HG02763 (cell line): ENCODE data around the gene WDR41.

ENCODE experiments used
- ATAC-seq: cut with Tn5 transposase; IDR thresholded peaks from one replicate; pipeline ENCODE4 v1.9.1; 2021; ENCODE audit warnings: mild to moderate bottlenecking, moderate library complexity; ENCODE audit not compliant: unreplicated experiment

The WDR41 gene

DNA sequence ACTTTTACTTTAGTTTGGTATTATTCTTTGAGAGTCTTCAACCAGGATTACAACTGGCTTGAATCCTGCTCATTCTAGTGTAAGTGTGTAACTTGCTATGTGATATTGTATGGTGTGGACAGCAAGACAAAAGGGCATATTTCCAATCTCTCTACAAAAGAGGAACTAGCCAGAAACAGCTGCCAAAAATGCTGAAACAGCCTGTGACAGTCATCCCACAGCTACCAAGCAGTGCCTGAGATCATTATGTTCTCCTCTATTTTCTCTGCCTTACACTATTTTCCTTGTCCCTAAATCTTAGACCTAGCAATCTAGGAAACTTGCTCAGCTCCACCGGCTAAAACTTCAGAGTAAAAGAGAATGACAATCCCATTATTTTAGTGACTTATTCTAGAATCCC is 42.8 kb downstream of the WDR41 start:
- no peak for ATAC-seq

DNA sequence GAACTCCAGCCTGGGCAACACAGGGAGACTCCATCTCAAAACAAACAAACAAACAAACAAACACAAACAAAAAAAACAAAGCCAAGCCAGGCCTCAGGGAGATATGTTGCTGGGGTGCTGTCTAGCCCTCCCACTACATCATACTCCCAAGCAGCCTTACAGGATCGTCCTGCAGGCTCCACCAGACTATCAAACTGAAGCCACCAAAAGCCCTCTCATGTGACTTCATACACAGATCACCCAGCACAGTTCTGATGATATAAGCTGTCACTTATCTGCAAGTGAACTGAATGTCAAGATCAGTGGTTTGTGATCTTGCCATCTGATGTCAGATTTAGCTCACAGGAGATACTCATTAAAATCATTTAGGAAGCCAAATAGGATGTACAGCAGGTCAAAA is 43.3 kb downstream of the WDR41 start:
- ATAC-seq = no peak

DNA sequence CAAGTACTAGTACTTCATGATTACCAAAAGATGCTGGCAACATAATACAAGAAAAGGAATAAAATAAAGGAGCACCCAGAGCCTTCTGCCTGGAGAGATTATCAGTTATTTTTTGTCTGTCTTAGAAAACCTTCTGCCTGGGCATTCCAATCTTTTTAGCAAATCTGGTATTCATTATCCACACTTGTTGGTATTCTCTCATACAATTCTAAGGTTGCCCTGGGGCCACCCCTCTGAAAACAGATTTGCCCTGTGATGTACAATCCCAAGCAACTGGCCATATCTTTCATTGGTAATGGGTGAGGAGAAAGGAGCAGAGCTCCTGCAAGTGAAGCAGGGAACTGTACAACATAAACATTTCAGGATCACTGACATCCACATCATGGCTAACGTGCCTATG is 47.8 kb downstream of the WDR41 start:
- ATAC-seq = no peak

DNA sequence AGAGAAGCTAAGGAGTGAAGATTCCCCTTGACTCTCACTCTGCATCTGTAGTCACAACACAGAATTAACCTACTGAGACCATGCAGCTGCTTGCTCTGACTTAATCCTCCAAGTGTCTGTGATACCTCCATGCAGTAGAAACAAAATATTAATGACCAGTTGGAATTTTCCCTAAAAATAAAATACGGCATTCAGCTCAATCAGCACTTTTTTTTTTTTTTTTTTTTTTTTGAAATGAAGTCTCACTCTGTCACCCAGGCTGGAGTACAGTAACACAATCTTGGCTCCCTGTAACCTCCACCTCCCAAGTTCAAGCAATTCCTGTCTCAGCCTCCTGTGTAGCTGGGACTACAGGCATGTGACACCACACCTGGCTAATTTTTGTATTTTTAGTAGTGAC is 48.4 kb downstream of the WDR41 start:
- ATAC-seq = no peak

DNA sequence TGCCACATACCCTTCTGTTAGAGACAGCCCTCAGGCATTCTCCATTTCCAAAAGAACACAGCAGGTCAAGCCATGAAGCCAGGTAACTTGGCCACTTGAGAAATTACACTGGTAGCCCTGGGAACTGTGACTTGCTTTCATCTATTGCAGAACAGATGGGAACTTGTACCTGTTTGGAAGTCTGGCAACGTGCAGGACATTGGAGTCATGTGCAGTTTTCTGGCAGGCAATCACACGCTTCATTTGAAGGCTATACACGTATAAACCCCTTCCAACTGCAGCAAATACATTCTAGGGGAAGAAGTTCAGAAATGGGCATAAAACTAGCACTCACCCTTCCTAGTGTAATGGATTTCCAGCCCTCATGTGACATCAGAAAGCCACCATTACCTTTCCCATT is 54.0 kb downstream of the WDR41 start:
- no peak for ATAC-seq

DNA sequence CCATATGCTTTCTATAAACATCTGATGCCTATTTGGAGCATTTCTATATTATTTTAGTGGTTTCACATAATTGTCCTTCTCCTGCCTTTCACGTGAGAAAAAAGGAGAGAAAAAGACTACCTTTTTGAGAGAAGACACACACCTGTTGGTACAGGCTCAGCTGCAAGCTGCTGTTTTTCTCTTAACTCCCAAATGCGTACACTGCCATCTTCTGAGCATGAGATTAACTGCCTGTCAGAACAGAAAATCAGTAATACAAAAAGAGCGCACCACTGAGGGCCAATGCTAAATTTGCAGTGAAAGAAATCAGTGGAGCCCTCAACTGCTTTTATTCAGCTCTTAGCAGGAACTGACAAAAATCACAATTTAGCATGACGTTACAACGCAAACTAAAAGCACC is 54.9 kb downstream of the WDR41 start:
- no peak for ATAC-seq

DNA sequence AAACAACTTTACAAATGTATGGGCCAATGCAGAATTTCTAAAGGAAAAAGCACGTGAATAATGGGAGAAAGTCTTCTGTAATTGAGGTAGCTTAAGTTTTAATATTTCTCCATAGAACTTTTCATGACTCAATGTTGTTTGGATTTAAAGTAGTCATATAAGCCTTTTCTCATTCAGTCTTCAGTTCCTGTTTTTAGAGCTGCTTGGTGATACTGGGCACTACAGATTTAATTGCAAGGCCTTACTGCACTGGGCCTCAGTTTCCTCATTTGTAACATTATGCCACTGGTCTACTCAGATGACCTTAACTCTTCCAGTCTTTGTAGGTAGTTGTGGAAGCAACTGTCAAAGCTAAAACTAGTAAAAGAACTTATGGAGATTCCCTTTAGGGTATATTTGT is 60.4 kb downstream of the WDR41 start:
- no peak for ATAC-seq

DNA sequence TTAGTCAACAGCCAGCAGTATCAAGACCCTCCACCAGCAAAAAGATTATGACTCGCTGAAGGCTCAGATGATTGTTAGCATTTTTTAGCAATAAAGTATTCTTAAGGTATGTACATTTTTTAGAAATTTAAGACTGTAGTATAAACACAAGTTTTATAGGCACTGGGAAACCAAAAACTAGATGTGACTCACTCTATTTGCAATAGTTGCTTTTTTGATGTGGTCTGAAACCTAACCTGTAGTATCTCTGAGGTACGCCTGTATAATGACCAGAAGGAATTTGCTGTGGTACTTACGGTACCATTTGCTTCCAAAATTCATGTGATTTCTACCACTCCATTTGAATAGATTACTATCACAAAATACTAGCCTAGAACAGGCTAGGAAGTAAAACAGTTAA is 60.8 kb downstream of the WDR41 start:
- no peak for ATAC-seq

DNA sequence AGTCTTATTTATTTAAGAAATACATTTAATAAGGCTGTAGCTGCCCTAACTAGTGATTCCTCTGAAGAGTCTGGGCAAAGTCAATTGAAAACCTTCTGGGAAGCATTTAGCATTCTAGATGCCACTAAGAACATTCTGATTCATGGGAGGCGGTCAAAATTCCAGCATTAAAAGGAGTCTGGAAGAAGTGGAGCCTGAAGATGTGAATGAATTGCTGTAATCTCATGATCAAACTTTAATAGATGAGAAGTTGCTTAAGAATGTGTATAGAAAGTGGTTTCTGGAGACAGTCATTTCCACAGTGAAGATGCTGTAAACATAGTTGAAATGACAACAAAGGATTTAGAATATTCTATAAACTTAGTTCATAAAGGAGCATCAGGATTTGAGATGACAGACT is 61.4 kb downstream of the WDR41 start:
- ATAC-seq = no peak

DNA sequence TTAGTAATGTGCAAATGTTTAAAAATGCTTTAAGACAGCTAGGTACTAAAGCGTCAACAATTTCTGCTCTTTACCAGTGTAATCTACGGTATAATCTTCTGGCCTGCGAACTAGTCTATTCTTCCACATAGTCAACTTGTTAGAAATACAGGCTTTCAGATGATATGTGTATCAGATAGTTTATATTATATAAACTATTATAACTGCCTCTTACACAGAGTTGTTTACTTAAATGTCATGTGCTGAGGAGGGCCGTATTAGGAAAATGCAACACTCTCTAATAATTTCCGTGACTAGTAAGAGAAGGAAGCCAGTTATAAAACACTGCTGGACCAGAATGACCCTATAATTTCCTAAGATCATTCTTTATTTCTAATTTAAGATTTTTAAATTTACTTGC is 63.6 kb downstream of the WDR41 start:
- no peak for ATAC-seq

DNA sequence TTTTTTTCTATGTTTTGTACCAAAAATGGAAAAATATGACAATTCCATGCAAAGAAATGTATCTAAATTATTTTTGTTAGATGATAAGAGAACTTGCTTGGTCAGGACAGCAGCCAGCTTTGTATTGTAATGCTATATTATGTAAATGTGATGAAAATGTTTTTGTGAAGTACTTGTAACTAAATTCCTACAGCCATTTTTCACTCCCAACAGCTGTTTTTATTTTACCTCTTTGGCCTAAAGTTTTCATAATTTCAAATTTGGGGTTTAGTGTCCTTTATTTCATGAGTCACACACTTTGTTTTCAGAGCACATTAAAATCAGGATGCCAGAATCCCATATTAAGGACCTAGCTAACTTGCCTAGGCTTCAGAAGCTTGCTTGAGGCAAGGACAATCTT is 64.1 kb downstream of the WDR41 start:
- ATAC-seq = no peak

DNA sequence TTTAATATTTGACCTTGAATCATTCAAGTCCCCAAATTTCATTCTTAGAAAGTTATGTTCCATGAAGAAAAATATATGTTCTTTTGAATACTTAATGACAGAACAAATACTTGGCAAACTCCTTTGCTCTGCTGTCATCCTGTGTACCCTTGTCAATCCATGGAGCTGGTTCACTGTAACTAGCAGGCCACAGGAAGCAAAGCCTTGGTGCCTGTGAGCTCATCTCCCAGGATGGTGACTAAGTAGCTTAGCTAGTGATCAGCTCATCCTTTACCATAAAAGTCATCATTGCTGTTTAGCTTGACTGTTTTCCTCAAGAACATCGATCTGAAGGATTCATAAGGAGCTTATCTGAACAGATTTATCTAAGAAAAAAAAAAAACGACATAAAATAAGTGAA is 65.4 kb downstream of the WDR41 start:
- no peak for ATAC-seq

DNA sequence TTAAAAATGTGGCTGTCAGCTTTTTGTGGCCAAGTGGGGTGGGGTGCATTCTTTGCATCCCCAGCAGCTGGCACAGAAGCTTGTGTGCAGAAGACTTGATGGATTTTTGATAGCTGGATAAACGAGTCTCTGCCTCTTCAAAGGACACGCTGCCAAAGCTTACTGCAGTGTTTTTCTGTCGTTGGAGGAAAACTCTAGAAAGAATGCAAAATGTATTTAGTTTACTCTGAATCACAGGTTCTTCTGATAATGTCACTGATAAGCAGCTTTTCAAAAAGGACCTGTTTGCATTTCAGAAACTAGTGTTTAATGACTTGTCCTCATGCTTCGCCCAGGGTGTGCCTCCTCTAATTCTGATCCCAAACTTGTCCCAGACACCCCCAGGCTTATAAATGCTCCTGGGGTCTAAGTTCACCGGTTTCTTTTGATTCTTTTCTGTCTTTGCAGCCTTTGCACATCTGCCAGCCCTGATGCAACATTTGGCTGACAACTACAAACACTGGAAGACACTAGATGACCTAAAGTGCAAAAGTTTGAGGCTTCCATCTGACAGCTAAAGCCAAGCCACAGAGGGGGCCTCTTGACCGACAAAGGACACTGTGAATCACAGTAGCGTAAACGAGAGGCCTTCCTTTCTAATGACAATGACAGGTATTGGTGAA is 66.0 kb downstream of the WDR41 start:
- no peak for ATAC-seq

DNA sequence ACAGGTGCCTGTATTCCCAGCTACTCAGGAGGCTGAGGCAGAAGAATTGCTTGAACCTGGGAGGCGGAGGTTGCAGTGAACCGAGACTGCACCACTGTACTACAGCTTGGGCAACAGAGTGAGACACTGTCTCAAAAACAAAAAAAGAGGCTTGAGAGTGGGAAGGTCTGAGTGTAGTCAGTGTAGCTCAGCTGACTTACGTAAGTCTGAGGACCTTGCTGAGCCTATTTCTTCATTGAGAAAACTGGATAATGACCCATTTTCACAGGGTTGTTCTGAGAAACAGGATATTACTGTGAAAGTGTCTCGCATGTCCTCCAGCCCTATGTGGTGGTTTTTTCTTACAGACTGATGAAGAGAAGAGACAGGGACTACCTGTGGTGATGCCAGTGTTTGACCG is 66.7 kb downstream of the WDR41 start:
- ATAC-seq = no peak

DNA sequence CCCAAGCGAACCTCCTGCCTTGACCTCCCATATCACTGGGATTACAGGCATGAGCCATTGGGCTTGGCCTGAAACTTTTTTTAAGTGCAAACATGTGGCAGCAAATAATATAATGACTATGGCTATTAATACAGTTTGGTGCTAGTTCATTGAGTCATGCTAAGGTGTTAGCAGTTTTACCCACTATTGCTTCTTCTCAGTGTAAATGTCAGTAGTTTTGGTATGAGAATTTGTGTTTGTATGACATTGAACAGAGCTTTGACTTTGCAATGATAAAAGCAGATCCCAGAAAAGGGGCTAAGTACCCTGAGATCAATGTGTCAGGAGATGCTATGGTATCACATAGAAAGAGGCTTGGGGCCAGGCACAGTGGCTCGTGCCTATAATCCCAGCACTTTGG is 67.2 kb downstream of the WDR41 start:
- no peak for ATAC-seq

DNA sequence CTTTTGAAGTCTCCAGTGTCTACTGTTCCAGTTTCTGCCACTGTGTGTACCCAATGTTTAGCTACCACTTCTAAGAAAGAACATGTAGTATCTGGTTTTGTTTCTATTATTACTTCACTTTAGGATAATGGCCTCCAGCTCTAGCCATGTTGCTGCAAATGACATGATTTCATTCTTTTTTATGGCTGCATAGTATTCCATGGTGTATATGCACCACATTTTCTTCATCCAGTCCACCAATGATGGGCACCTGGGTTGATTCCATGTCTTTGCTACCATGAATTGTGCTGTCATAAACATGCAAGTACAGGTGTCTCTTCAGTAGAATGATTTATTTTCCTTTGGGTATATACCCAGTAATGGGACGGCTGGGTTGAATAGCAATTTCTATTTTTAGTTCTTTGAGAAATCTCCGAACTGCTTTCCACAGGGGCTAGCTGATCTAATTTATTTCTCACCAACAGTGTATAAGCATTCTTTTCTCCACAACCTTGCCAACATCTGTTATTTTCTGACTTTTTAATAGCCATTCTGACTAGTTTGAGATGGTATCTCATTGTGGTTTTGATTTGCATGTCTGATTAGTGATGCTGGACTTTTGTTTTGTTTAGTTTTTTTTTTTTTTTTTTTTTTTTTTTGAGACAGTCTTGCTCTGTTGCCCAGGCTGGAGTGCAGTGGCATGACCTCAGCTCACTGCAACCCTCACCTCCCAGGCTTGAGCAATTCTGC is 68.9 kb downstream of the WDR41 start:
- ATAC-seq = no peak

DNA sequence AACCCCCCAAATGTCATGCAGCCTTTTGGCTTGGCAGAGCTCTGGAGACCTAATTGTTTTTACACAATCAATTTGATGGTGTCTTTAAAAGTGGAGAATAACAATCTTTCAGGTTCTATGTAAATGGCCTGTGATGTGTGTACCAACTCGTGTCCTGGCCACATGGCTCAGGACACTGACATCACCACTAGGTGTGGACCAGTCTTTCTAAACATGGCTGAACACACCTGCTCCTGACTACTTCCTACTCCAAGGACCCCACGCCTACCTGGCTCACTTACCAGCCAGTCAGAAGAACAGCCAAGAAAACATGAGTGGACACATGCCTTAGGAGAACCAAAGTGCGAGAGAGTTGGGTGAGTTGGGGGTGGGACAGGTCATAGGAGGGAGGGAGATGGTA is 71.2 kb downstream of the WDR41 start:
- ATAC-seq = no peak

DNA sequence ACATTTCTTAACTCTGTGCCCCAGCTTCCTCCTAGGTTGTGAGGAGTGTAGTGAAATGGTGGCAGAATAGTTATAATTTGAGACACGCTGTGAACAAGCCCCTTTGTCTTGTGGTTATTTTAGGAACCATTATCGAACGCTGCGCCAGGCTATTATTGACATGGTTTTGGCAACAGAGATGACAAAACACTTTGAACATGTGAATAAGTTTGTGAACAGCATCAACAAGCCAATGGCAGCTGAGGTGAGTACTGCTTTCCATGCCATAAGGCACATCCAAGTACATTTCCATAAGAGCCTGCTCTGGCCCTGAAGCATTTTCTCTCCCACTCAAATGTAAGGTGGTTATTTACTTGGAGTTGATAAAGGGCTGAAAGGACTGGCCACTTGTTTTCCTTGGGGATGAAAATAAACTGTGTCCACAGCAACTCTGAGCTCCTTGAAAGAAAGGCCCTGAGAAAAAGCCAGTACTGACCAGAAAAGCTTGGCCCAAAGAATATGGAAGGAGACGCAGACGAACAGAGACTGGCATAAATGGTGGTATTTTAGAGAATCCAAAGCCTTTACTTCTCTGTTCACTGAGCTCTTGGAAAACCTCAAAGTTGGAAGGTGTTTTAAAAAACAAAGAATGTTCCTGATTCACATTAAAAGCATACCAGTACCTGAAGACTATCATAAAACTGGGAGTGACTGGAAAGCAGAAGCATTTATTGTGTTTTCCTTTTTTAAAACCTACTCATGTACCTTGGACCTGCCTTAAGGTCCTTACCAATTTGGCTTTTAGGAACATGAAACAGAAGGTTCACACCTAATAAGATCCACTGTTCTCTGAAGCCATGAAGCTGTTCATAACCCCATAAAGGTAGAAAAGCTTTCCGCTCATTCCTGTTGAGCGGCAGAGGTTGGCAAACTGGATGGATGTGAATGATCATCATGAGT is 72.2 kb downstream of the WDR41 start:
- ATAC-seq = no peak

DNA sequence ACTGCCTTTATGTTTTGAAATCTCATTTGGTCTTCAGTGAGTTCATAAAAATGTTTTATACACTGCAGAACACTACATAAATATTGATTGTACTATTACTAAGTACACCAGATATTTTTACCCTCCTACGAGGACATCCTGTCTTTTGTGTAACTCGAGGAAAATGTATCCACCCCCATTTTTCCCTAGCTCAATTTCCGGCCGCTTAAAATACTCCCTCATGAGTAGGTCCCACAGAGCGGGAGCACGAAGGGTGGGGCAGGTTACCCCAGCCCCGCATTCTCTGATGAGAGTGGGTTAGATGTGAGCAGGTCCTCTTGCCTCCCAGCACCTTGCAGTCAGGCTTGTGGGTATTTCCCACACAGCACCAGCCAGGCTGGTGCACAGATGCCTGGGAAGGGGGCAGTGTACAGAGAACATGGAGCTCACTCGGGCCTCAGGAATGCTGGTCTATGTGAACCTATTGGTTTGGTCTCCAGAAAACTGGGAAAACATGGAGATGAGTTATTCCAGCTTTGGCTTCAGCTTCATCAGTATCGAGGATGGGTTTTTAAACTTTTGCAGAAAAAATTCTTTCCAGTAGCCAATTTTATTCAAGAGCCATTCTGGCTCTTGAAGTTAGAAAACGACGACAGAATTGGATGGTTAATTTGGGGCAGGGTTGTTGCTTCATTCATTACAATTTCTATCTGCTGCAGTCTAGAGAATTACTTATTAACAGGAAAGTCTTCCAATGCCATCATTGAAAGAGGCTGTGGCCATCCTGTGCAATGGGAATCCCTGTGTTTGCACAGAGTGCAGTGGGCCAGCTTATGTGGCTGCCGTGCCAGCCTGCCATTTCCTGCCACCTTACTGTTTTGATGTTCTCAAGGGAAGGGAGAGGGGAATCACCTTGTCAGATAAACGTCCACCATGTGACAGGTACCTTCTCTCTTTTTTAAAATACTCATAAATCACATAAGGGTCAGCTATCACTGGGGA is 73.2 kb downstream of the WDR41 start:
- no peak for ATAC-seq

DNA sequence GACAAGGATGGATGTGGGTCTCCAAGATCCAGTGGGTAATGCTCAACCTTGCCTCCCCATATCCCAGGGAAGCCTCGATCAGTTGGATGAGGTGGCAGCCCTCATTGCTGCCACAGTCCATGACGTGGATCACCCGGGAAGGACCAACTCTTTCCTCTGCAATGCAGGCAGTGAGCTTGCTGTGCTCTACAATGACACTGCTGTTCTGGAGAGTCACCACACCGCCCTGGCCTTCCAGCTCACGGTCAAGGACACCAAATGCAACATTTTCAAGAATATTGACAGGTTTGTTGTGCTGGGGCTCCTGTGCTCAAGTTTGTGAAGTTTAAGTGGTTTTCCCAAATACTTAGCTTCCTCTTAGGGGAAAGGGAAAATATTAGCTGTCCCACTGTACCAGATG is 74.0 kb downstream of the WDR41 start:
- ATAC-seq = no peak

DNA sequence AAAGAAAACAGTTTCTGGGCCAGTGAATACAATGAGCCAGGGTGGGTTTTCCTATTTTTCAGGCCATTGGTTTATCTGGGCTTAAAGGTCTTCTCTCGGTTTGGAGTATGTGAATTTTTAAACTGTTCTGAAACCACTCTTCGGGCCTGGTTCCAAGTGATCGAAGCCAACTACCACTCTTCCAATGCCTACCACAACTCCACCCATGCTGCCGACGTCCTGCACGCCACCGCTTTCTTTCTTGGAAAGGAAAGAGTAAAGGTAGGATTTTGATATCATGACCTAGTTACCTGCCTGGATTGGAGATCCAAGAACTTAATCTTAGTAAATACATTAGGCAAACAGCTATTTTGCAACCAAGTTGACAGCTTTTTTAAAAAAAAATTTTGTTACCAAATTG is 79.1 kb downstream of the WDR41 start:
- no peak for ATAC-seq
